ENCODE measurements around the gene NAALADL2.

DNA sequence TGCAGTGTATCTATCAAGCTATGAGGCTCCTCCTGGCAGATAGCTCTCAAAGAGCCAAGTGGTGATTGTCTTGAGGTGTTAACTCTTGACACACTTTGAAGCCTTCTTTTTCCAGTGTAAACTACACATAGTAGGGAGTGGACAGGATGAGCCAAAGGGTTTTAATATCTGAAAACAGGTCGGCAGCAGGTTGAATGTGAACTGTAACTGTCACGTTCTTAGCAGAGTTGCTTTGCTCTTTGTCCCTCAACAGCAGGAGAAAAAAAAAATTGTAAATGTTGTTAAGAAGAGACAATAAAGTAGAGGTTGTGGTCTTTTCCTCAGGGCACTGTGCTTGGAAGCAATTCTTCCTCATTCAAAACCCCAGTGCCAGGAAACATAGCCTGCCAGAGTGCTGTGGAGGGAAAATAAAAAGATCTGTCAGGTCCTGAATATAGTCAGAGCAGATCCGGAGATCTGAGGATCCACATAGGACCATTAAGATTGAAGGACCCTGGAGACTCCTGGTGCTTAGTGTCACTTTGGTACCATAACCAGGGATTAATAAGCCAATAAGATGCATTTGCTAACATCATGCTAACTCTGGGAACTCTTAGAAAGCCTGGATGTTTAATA is 229.7 kb downstream of the NAALADL2 start:
- TF ChIP-seq, protein P1, sequence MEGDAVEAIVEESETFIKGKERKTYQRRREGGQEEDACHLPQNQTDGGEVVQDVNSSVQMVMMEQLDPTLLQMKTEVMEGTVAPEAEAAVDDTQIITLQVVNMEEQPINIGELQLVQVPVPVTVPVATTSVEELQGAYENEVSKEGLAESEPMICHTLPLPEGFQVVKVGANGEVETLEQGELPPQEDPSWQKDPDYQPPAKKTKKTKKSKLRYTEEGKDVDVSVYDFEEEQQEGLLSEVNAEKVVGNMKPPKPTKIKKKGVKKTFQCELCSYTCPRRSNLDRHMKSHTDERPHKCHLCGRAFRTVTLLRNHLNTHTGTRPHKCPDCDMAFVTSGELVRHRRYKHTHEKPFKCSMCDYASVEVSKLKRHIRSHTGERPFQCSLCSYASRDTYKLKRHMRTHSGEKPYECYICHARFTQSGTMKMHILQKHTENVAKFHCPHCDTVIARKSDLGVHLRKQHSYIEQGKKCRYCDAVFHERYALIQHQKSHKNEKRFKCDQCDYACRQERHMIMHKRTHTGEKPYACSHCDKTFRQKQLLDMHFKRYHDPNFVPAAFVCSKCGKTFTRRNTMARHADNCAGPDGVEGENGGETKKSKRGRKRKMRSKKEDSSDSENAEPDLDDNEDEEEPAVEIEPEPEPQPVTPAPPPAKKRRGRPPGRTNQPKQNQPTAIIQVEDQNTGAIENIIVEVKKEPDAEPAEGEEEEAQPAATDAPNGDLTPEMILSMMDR (IDR thresholded peaks at IDR 0.05; ENCODE audit: poor library complexity), result no peak
- no peak for TF ChIP-seq EZH2phosphoT487 (IDR thresholded peaks at IDR 0.05; ENCODE audit: low read depth, severe bottlenecking, unreplicated experiment)
- no peak for TF ChIP-seq EZH2 (IDR thresholded peaks at IDR 0.05; ENCODE audit: borderline replicate concordance)

All from hepatocyte (in vitro differentiated cells).